ENCODE results near the gene SREBF2.

DNA sequence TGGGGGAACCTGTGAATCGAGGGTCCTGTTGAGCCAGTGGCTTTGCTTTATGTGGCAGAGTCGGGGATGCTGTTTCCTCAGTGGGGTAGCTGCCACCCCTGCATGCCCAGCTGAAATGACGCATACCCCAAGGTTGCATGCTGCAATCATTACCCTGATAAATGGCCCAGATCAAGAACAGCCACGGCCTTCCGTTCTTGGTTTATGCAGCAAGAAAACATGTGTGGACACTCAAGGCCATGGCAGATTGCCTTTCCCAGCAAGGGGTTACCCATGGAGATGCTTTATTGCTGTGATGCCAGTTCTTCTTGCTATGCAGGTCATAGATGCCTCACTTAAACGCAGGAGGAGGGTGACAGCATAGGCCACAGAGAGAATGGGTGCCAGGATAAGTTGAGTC lies 14.3 kb upstream of the SREBF2 start:
- TF ChIP-seq, protein P1, sequence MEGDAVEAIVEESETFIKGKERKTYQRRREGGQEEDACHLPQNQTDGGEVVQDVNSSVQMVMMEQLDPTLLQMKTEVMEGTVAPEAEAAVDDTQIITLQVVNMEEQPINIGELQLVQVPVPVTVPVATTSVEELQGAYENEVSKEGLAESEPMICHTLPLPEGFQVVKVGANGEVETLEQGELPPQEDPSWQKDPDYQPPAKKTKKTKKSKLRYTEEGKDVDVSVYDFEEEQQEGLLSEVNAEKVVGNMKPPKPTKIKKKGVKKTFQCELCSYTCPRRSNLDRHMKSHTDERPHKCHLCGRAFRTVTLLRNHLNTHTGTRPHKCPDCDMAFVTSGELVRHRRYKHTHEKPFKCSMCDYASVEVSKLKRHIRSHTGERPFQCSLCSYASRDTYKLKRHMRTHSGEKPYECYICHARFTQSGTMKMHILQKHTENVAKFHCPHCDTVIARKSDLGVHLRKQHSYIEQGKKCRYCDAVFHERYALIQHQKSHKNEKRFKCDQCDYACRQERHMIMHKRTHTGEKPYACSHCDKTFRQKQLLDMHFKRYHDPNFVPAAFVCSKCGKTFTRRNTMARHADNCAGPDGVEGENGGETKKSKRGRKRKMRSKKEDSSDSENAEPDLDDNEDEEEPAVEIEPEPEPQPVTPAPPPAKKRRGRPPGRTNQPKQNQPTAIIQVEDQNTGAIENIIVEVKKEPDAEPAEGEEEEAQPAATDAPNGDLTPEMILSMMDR (conservative IDR thresholded peaks at IDR 0.05; ENCODE audit: low read length) = no peak
- TF ChIP-seq EZH2phosphoT487 (IDR thresholded peaks at IDR 0.05; ENCODE audit: borderline replicate concordance) = no peak

Data from Loucy (cell line).